Endothelial cell of umbilical vein (primary cell): Measurements from ENCODE around the gene MKNK1.

ENCODE experiments used
- EZH2 ChIP-seq: IDR thresholded peaks from 2 replicates; pipeline ENCODE4 v1.6.1; 2012; ENCODE audit warnings: borderline replicate concordance, low read depth, mild to moderate bottlenecking, moderate library complexity, low read length, inconsistent platforms; ENCODE audit not compliant: severe bottlenecking
- JUN ChIP-seq: IDR thresholded peaks from 2 replicates; pipeline ENCODE4 v1.6.1; 2011; ENCODE audit warnings: borderline replicate concordance, low read depth; ENCODE audit not compliant: insufficient read length, insufficient read depth
- MYC ChIP-seq: IDR thresholded peaks from one replicate; pipeline ENCODE4 v1.6.1; 2011; ENCODE audit warnings: mild to moderate bottlenecking, low read depth, low read length
- POLR2A ChIP-seq: IDR thresholded peaks from 2 replicates; pipeline ENCODE4 v1.6.1; 2012; ENCODE audit warnings: low read depth, mild to moderate bottlenecking, control low read depth, low read length
- POLR2AphosphoS5 ChIP-seq: IDR thresholded peaks from 2 replicates; pipeline ENCODE4 v1.6.1; 2012; ENCODE audit warnings: low read depth, mild to moderate bottlenecking, control low read depth, low read length, moderate library complexity; ENCODE audit not compliant: insufficient read depth
- TF ChIP-seq, protein P1 (sequence below), 2 donors: IDR thresholded peaks; 1 replicate in 1 of 2; 2 replicates in 1 of 2; pipeline ENCODE4 v1.5.1; 2011; ENCODE audit warnings: low read length in 2 of 2, mild to moderate bottlenecking in 2 of 2, moderate library complexity in 2 of 2, control low read depth in 1 of 2, inconsistent platforms in 1 of 2, low read depth in 1 of 2; ENCODE audit not compliant: insufficient read depth in 1 of 2; ENCODE audit errors: extremely low read depth in 1 of 2
- TF ChIP-seq, protein P2 (sequence below): IDR thresholded peaks from 2 replicates; pipeline ENCODE4 v1.6.1; 2011; ENCODE audit not compliant: insufficient read depth, insufficient read length

GRCh38 chr1:46638921-46639320 lies 34.9 kb upstream of the MKNK1 start:
- TF ChIP-seq, protein P1, sequence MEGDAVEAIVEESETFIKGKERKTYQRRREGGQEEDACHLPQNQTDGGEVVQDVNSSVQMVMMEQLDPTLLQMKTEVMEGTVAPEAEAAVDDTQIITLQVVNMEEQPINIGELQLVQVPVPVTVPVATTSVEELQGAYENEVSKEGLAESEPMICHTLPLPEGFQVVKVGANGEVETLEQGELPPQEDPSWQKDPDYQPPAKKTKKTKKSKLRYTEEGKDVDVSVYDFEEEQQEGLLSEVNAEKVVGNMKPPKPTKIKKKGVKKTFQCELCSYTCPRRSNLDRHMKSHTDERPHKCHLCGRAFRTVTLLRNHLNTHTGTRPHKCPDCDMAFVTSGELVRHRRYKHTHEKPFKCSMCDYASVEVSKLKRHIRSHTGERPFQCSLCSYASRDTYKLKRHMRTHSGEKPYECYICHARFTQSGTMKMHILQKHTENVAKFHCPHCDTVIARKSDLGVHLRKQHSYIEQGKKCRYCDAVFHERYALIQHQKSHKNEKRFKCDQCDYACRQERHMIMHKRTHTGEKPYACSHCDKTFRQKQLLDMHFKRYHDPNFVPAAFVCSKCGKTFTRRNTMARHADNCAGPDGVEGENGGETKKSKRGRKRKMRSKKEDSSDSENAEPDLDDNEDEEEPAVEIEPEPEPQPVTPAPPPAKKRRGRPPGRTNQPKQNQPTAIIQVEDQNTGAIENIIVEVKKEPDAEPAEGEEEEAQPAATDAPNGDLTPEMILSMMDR (IDR thresholded peaks at IDR 0.05; ENCODE audit: extremely low read depth in 1 of 2, insufficient read depth in 1 of 2, low read depth in 1 of 2, low read length in 2 of 2): no peak
- TF ChIP-seq, protein P2, sequence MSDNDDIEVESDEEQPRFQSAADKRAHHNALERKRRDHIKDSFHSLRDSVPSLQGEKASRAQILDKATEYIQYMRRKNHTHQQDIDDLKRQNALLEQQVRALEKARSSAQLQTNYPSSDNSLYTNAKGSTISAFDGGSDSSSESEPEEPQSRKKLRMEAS: no peak
- no peak for TF ChIP-seq POLR2AphosphoS5
- no peak for TF ChIP-seq POLR2A
- no peak for TF ChIP-seq MYC
- TF ChIP-seq EZH2: no peak
- TF ChIP-seq JUN: no peak
